ENCODE measurements around the gene SELENOF.

GRCh38 chr1:86960548-86960947, 46.6 kb upstream of the SELENOF start:
- TF ChIP-seq EED (CRISPR knock-in tag; IDR thresholded peaks at IDR 0.05), result no peak
- no peak for TF ChIP-seq ZFP36 (IDR thresholded peaks at IDR 0.05; ENCODE audit: borderline replicate concordance, low read depth, low read length, partially characterized antibody)
- no peak for TF ChIP-seq RAD21 (CRISPR knock-in tag; IDR thresholded peaks at IDR 0.05)
